KOPT-K1 (cell line): ENCODE results near the gene WIPF2.
"Not testable (repeated sequence)": the region's sequence is repeated elsewhere in the genome, so short reads cannot be mapped to it uniquely, and the experiment has no call there.

Experiments used
- H3K27ac ChIP-seq: fragments of 200-600 bp; sonication (generic); 2 replicates; pipeline ENCODE4 v1.5.1; 2016; ENCODE audit warnings: antibody characterized with exemption, mild to moderate bottlenecking, low read depth, low read length; ENCODE audit not compliant: poor library complexity, severe bottlenecking
- H3K36me3 ChIP-seq: fragments of 200-600 bp; sonication (generic); 2 replicates; pipeline ENCODE4 v1.5.1; 2017; ENCODE audit warnings: antibody characterized with exemption, mild to moderate bottlenecking, low read length, moderate library complexity; ENCODE audit not compliant: insufficient read depth
- H3K9me3 ChIP-seq: fragments of 200-600 bp; sonication (generic); 2 replicates; pipeline ENCODE4 v1.5.1; 2017; ENCODE audit warnings: antibody characterized with exemption, low read length, mild to moderate bottlenecking; ENCODE audit not compliant: insufficient read depth, poor library complexity, severe bottlenecking

WIPF2 gene

GRCh38 chr17:40218006-40218739 is 931 bp upstream of the WIPF2 start:
- Histone ChIP-seq H3K27ac (no peak overlapping the region), H3K9me3 (no peaks in the 10 kb centered on the region), H3K36me3 (no peaks in the 10 kb centered on the region)

- no peaks in the 10 kb centered on the region for H3K9me3 ChIP-seq
- peak overlapping the region; percentile 68 for H3K27ac ChIP-seq
- H3K36me3 ChIP-seq, result 0 out of 2 replicates have a peak, but pooled peaks cover 2% of the 10 kb centered on the region
Measured at GRCh38 chr17:40219594-40220338, 662 bp downstream of the WIPF2 start.

GRCh38 chr17:40224718-40225550 is 5.8 kb downstream of the WIPF2 start:
- H3K27ac ChIP-seq, result no peak overlapping the region
- peaks cover 22% of the 10 kb centered on the region; the same call in 1 of the 2 replicates for H3K36me3 ChIP-seq
- H3K9me3 ChIP-seq, result no peaks in the 10 kb centered on the region

- H3K27ac ChIP-seq, result not testable (repeated sequence)
- H3K36me3 ChIP-seq, result peaks cover 37% of the 10 kb centered on the region
Measured at GRCh38 chr17:40229146-40229545, 10.0 kb downstream of the WIPF2 start.

GRCh38 chr17:40230670-40231069 is 11.6 kb downstream of the WIPF2 start:
- Histone ChIP-seq H3K9me3 (no peaks in the 10 kb centered on the region), H3K27ac (no peak overlapping the region), H3K36me3 (peaks cover 39% of the 10 kb centered on the region)

More at GRCh38 chr17:40229146-40229545, 10.0 kb downstream of the WIPF2 start:
- H3K9me3 ChIP-seq, result not testable (repeated sequence)

- H3K27ac ChIP-seq, H3K9me3 ChIP-seq: not testable (repeated sequence)
- peaks cover 42% of the 10 kb centered on the region for H3K36me3 ChIP-seq
Measured at GRCh38 chr17:40231928-40232327, 12.8 kb downstream of the WIPF2 start.

GRCh38 chr17:40241252-40241834 is 22.2 kb downstream of the WIPF2 start:
- peaks cover 9% of the 10 kb centered on the region; the same call in 1 of the 2 replicates for H3K36me3 ChIP-seq
- H3K9me3 ChIP-seq, result no peaks in the 10 kb centered on the region
- H3K27ac ChIP-seq, result no peak overlapping the region

GRCh38 chr17:40242774-40243173 is 23.7 kb downstream of the WIPF2 start:
- no peak overlapping the region for H3K27ac ChIP-seq
- no peaks in the 10 kb centered on the region for H3K36me3 ChIP-seq
- no peaks in the 10 kb centered on the region for H3K9me3 ChIP-seq

GRCh38 chr17:40243761-40244160 is 24.7 kb downstream of the WIPF2 start:
- H3K27ac ChIP-seq, result no peak overlapping the region
- H3K9me3 ChIP-seq, result no peaks in the 10 kb centered on the region

GRCh38 chr17:40244255-40244654 is 25.2 kb downstream of the WIPF2 start:
- Histone ChIP-seq H3K27ac (no peak overlapping the region), H3K36me3 (no peaks in the 10 kb centered on the region), H3K9me3 (no peaks in the 10 kb centered on the region)

More at GRCh38 chr17:40243761-40244160, 24.7 kb downstream of the WIPF2 start:
- H3K36me3 ChIP-seq, result no peaks in the 10 kb centered on the region

GRCh38 chr17:40247926-40248495 is 28.9 kb downstream of the WIPF2 start:
- Histone ChIP-seq H3K9me3 (no peaks in the 10 kb centered on the region), H3K36me3 (no peaks in the 10 kb centered on the region), H3K27ac (no peak overlapping the region)

- Histone ChIP-seq H3K36me3 (no peaks in the 10 kb centered on the region), H3K27ac (no peak overlapping the region), H3K9me3 (no peaks in the 10 kb centered on the region)
Measured at GRCh38 chr17:40248507-40248906, 29.4 kb downstream of the WIPF2 start.

- peaks cover 6% of the 10 kb centered on the region for H3K36me3 ChIP-seq
- H3K9me3 ChIP-seq, result no peaks in the 10 kb centered on the region
- H3K27ac ChIP-seq, result no peak overlapping the region
Measured at GRCh38 chr17:40251576-40251975, 32.5 kb downstream of the WIPF2 start.

GRCh38 chr17:40253565-40253964 is 34.5 kb downstream of the WIPF2 start:
- Histone ChIP-seq H3K9me3 (no peaks in the 10 kb centered on the region), H3K27ac (no peak overlapping the region), H3K36me3 (peaks cover 24% of the 10 kb centered on the region)
